Stimulated activated CD4-positive, alpha-beta T cell treated with anti-CD3 and anti-CD28 coated beads, Interleukin-15, amount 100 ng/mL, for 1 hour (primary cell): ENCODE results near the gene PNMA6F.
A peak's percentile ranks its signal among the peaks of the same experiment; 100 is the strongest.
"Not testable (repeated sequence)": the region's sequence is repeated elsewhere in the genome, so short reads cannot be mapped to it uniquely, and the experiment has no call there.

ENCODE experiments used
- DNase-seq, 2 donors: peaks; one replicate each; pipeline ENCODE4 v3.0.0-alpha.2; 2020; ENCODE audit warnings: low read depth in 1 of 2, low spot score in 1 of 2

Gene PNMA6F

GRCh38 chrX:153336121-153336894 is 14.7 kb upstream of the PNMA6F start:
- no peak for DNase-seq

- no peak for DNase-seq
Observed at GRCh38 chrX:153334654-153335295, 13.2 kb upstream of the PNMA6F start.

- DNase-seq, result peak; percentile 72 to 73
Observed at GRCh38 chrX:153333821-153334653, 12.5 kb upstream of the PNMA6F start, which contains the start of gene ZNF275. Gene ZNF275, plus strand, starts transcription at chrX:153334153. Its CDS starts 2,527 bp downstream, at chrX:153336680.

GRCh38 chrX:153333266-153333665 is 11.7 kb upstream of the PNMA6F start:
- no peak for DNase-seq

GRCh38 chrX:153327561-153327960 is 6.0 kb upstream of the PNMA6F start:
- DNase-seq, result no peak

GRCh38 chrX:153320555-153321184 is 897 bp downstream of the PNMA6F start:
- no peak for DNase-seq

GRCh38 chrX:153320047-153320443 is 1.5 kb downstream of the PNMA6F start:
- DNase-seq, result not testable (repeated sequence)

GRCh38 chrX:153319295-153320046 is 2.1 kb downstream of the PNMA6F start:
- DNase-seq, result no peak

- no peak for DNase-seq
Observed at GRCh38 chrX:153318811-153319210, 2.8 kb downstream of the PNMA6F start.

GRCh38 chrX:153317996-153318722 is 3.4 kb downstream of the PNMA6F start:
- DNase-seq, result no peak

- no peak for DNase-seq
Observed at GRCh38 chrX:153317306-153317705, 4.3 kb downstream of the PNMA6F start.

- DNase-seq, result no peak
Observed at GRCh38 chrX:153312842-153313241, 8.7 kb downstream of the PNMA6F start.

GRCh38 chrX:153312041-153312440 is 9.5 kb downstream of the PNMA6F start:
- no peak for DNase-seq

GRCh38 chrX:153310901-153311300 is 10.7 kb downstream of the PNMA6F start:
- no peak for DNase-seq

GRCh38 chrX:153307276-153308178 is 14.0 kb downstream of the PNMA6F start:
- no peak for DNase-seq

GRCh38 chrX:153306527-153307115 is 14.9 kb downstream of the PNMA6F start:
- no peak for DNase-seq

- DNase-seq, result no peak
Observed at GRCh38 chrX:153305972-153306371, 15.6 kb downstream of the PNMA6F start.

- DNase-seq, result no peak
Observed at GRCh38 chrX:153304988-153305736, 16.4 kb downstream of the PNMA6F start.
